HEK293 (cell line): ENCODE measurements around the gene CISD2.

Source experiments
- EGR2 ChIP-seq: fragments of 450-650 bp; formaldehyde crosslinking; IDR thresholded peaks from 2 replicates; pipeline ENCODE4 v1.5.1; 2016; ENCODE audit warnings: low read depth, missing biosample characterization, missing genetic modification characterization
- FEZF1 ChIP-seq: fragments of 450-650 bp; formaldehyde crosslinking; IDR thresholded peaks from 2 replicates; pipeline ENCODE4 v1.5.1; 2016; ENCODE audit warnings: missing biosample characterization, missing genetic modification characterization
- GLI2 ChIP-seq: fragments of 450-650 bp; formaldehyde crosslinking; IDR thresholded peaks from 2 replicates; pipeline ENCODE4; 2017; ENCODE audit warnings: missing biosample characterization, missing genetic modification characterization, low read depth, borderline replicate concordance
- HOXA7 ChIP-seq: sonication (generic); formaldehyde crosslinking; IDR thresholded peaks from 2 replicates; pipeline ENCODE4 v1.8.1; 2022; ENCODE audit warnings: missing genetic modification reagents, borderline replicate concordance
- IKZF3 ChIP-seq: fragments of 450-650 bp; IDR thresholded peaks from 2 replicates; pipeline ENCODE4 v1.5.0; 2018; ENCODE audit warnings: missing biosample characterization, mild to moderate bottlenecking, missing genetic modification characterization, moderate library complexity
- KLF10 ChIP-seq: fragments of 450-650 bp; IDR thresholded peaks from 2 replicates; pipeline ENCODE4 v1.5.1; 2018; ENCODE audit warnings: missing biosample characterization, mild to moderate bottlenecking, missing genetic modification characterization
- KLF8 ChIP-seq: fragments of 450-650 bp; formaldehyde crosslinking; IDR thresholded peaks from 2 replicates; pipeline ENCODE4 v1.5.1; 2016; ENCODE audit warnings: missing biosample characterization, missing genetic modification characterization
- ZBTB1 ChIP-seq: fragments of 450-650 bp; formaldehyde crosslinking; IDR thresholded peaks from 2 replicates; pipeline ENCODE4 v1.5.1; 2016; ENCODE audit warnings: missing biosample characterization, missing genetic modification characterization
- ZBTB20 ChIP-seq: fragments of 450-650 bp; formaldehyde crosslinking; IDR thresholded peaks from 2 replicates; pipeline ENCODE4 v1.5.1; 2016; ENCODE audit warnings: missing biosample characterization, missing genetic modification characterization
- ZBTB8A ChIP-seq: fragments of 450-650 bp; formaldehyde crosslinking; IDR thresholded peaks from 2 replicates; pipeline ENCODE4 v1.5.1; 2016; ENCODE audit warnings: missing biosample characterization, missing genetic modification characterization
- ZFP37 ChIP-seq: fragments of 450-650 bp; formaldehyde crosslinking; IDR thresholded peaks from 2 replicates; pipeline ENCODE4 v1.5.1; 2016; ENCODE audit warnings: missing biosample characterization, missing genetic modification characterization
- ZNF184 ChIP-seq: fragments of 450-650 bp; IDR thresholded peaks from 2 replicates; pipeline ENCODE4 v1.5.1; 2018; ENCODE audit warnings: missing biosample characterization, mild to moderate bottlenecking, missing genetic modification characterization
- ZNF2 ChIP-seq: fragments of 450-650 bp; formaldehyde crosslinking; IDR thresholded peaks from 2 replicates; pipeline ENCODE4 v1.5.1; 2016; ENCODE audit warnings: missing biosample characterization, missing genetic modification characterization
- ZNF202 ChIP-seq: fragments of 450-650 bp; formaldehyde crosslinking; IDR thresholded peaks from 2 replicates; pipeline ENCODE4 v1.5.1; 2016; ENCODE audit warnings: missing biosample characterization, missing genetic modification characterization, borderline replicate concordance
- ZNF221 ChIP-seq: fragments of 450-650 bp; formaldehyde crosslinking; IDR thresholded peaks from 2 replicates; pipeline ENCODE4 v1.5.1; 2017; ENCODE audit warnings: missing biosample characterization, missing genetic modification characterization, borderline replicate concordance
- ZNF23 ChIP-seq: fragments of 450-650 bp; formaldehyde crosslinking; IDR thresholded peaks from 2 replicates; pipeline ENCODE4 v1.5.1; 2016; ENCODE audit warnings: missing biosample characterization, missing genetic modification characterization, borderline replicate concordance
- ZNF248 ChIP-seq: fragments of 450-650 bp; formaldehyde crosslinking; IDR thresholded peaks from 2 replicates; pipeline ENCODE4 v1.5.1; 2017; ENCODE audit warnings: missing biosample characterization, missing genetic modification characterization
- ZNF266 ChIP-seq: fragments of 450-650 bp; formaldehyde crosslinking; IDR thresholded peaks from 2 replicates; pipeline ENCODE4 v1.5.1; 2016; ENCODE audit warnings: missing biosample characterization, missing genetic modification characterization, low read depth
- ZNF354C ChIP-seq: fragments of 450-650 bp; formaldehyde crosslinking; IDR thresholded peaks from 2 replicates; pipeline ENCODE4 v1.5.1; 2016; ENCODE audit warnings: missing biosample characterization, missing genetic modification characterization, low read depth, borderline replicate concordance
- ZNF426 ChIP-seq: fragments of 450-650 bp; formaldehyde crosslinking; IDR thresholded peaks from 2 replicates; pipeline ENCODE4 v1.5.1; 2017; ENCODE audit warnings: missing biosample characterization, missing genetic modification characterization, mild to moderate bottlenecking, inconsistent platforms, moderate library complexity
- ZNF768 ChIP-seq: fragments of 450-650 bp; formaldehyde crosslinking; IDR thresholded peaks from 2 replicates; pipeline ENCODE4 v1.5.1; 2018; ENCODE audit warnings: missing biosample characterization, mild to moderate bottlenecking, missing genetic modification characterization
- TF ChIP-seq, protein P1 (sequence below): IDR thresholded peaks from 2 replicates; pipeline ENCODE4 v1.6.1; 2011; ENCODE audit warnings: mild to moderate bottlenecking, low read depth, low read length, borderline replicate concordance
- TF ChIP-seq, protein P2 (sequence below): fragments of 450-650 bp; formaldehyde crosslinking; IDR thresholded peaks from 2 replicates; pipeline ENCODE4 v1.5.1; 2016; ENCODE audit warnings: missing biosample characterization, missing genetic modification characterization
- TF ChIP-seq, protein P3 (sequence below): fragments of 450-650 bp; IDR thresholded peaks from 2 replicates; pipeline ENCODE4 v1.5.1; 2018; ENCODE audit warnings: missing biosample characterization, missing genetic modification characterization
- TF ChIP-seq, protein P4 (sequence below): fragments of 450-650 bp; formaldehyde crosslinking; IDR thresholded peaks from 2 replicates; pipeline ENCODE4 v1.5.1; 2016; ENCODE audit warnings: missing biosample characterization, missing genetic modification characterization
- TF ChIP-seq, protein P5 (sequence below): fragments of 450-650 bp; formaldehyde crosslinking; IDR thresholded peaks from 2 replicates; pipeline ENCODE4 v1.5.1; 2017; ENCODE audit warnings: missing biosample characterization, missing genetic modification characterization
- TF ChIP-seq, protein P6 (sequence below): fragments of 450-650 bp; formaldehyde crosslinking; IDR thresholded peaks from 2 replicates; pipeline ENCODE4 v1.5.1; 2016; ENCODE audit warnings: missing biosample characterization, missing genetic modification characterization

The CISD2 gene

DNA sequence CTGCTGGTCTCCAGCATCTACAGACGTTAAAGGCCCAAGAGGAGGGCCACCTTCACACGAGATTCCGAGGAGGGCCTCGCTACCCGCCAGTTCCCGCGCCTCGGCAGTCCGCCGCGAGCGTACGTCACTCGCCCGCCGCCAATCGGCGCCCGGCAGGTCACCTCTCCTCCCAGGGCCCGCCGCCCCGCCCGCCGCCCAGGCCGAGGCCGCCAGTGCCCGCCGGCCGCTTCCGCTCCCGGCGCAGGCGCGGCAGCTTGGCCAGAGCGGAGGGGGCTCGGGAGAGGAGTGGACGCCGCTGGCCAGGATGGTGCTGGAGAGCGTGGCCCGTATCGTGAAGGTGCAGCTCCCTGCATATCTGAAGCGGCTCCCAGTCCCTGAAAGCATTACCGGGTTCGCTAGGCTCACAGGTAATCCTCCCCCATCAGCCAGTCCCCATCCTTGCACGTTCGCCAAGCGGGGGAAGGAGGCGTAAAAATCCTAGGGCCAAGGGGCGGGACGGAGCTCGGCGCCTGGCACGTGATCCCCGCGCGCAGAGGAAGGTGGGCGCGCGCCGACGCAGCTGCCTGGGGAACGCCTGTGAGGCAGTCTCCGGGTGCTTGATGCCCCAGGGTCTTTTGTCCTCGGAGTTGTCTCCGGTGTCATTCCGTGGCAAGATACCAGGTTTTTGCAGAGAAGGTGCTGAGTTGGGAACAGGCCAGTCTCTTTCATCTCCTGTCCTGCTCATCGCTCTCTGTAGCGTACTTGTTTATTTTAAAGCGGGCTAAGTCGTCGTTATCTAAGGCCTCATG is at the start of gene CISD2 (continued):
- TF ChIP-seq, protein P1, sequence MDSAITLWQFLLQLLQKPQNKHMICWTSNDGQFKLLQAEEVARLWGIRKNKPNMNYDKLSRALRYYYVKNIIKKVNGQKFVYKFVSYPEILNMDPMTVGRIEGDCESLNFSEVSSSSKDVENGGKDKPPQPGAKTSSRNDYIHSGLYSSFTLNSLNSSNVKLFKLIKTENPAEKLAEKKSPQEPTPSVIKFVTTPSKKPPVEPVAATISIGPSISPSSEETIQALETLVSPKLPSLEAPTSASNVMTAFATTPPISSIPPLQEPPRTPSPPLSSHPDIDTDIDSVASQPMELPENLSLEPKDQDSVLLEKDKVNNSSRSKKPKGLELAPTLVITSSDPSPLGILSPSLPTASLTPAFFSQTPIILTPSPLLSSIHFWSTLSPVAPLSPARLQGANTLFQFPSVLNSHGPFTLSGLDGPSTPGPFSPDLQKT = no peak
- TF ChIP-seq, protein P2, sequence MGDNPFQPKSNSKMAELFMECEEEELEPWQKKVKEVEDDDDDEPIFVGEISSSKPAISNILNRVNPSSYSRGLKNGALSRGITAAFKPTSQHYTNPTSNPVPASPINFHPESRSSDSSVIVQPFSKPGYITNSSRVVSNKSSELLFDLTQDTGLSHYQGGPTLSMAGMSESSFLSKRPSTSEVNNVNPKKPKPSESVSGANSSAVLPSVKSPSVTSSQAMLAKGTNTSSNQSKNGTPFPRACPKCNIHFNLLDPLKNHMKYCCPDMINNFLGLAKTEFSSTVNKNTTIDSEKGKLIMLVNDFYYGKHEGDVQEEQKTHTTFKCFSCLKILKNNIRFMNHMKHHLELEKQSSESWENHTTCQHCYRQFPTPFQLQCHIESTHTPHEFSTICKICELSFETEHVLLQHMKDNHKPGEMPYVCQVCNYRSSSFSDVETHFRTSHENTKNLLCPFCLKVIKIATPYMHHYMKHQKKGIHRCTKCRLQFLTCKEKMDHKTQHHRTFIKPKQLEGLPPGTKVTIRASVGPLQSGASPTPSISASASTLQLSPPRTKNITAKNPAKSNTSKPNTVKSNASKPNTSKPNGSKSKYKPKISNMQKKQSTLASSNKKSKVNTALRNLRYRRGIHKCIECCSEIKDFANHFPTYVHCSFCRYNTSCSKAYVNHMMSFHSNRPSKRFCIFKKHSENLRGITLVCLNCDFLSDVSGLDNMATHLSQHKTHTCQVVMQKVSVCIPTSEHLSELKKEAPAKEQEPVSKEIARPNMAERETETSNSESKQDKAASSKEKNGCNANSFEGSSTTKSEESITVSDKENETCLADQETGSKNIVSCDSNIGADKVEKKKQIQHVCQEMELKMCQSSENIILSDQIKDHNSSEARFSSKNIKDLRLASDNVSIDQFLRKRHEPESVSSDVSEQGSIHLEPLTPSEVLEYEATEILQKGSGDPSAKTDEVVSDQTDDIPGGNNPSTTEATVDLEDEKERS (tag by site-specific recombination) = no peak
- TF ChIP-seq KLF10 (tag by site-specific recombination) (0 out of 2 replicates have a peak, but pooled peaks have one; percentile 26), ZNF202 (tag by site-specific recombination) (no peak), IKZF3 (tag by site-specific recombination) (peak; percentile 36; the same call in 1 of the 2 replicates), FEZF1 (tag by site-specific recombination) (no peak), KLF8 (tag by site-specific recombination) (peak; percentile 58), ZNF354C (tag by site-specific recombination) (no peak), EGR2 (tag by site-specific recombination) (peak; percentile 83), ZNF266 (no peak), ZFP37 (tag by site-specific recombination) (no peak), ZNF221 (tag by site-specific recombination) (no peak), ZNF768 (tag by site-specific recombination) (no peak), ZBTB1 (no peak), ZNF426 (tag by site-specific recombination) (no peak), HOXA7 (no peak), ZBTB8A (tag by site-specific recombination) (peak; percentile 94), ZNF248 (no peak), ZBTB20 (tag by site-specific recombination) (peak; percentile 53; the same call in 1 of the 2 replicates), GLI2 (tag by site-specific recombination) (no peak), ZNF184 (tag by site-specific recombination) (no peak), ZNF2 (tag by site-specific recombination) (0 out of 2 replicates have a peak, but pooled peaks have one; percentile 57), ZNF23 (tag by site-specific recombination) (no peak)
- TF ChIP-seq, protein P3, sequence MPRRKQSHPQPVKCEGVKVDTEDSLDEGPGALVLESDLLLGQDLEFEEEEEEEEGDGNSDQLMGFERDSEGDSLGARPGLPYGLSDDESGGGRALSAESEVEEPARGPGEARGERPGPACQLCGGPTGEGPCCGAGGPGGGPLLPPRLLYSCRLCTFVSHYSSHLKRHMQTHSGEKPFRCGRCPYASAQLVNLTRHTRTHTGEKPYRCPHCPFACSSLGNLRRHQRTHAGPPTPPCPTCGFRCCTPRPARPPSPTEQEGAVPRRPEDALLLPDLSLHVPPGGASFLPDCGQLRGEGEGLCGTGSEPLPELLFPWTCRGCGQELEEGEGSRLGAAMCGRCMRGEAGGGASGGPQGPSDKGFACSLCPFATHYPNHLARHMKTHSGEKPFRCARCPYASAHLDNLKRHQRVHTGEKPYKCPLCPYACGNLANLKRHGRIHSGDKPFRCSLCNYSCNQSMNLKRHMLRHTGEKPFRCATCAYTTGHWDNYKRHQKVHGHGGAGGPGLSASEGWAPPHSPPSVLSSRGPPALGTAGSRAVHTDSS (tag by site-specific recombination) = no peak
- TF ChIP-seq, protein P4, sequence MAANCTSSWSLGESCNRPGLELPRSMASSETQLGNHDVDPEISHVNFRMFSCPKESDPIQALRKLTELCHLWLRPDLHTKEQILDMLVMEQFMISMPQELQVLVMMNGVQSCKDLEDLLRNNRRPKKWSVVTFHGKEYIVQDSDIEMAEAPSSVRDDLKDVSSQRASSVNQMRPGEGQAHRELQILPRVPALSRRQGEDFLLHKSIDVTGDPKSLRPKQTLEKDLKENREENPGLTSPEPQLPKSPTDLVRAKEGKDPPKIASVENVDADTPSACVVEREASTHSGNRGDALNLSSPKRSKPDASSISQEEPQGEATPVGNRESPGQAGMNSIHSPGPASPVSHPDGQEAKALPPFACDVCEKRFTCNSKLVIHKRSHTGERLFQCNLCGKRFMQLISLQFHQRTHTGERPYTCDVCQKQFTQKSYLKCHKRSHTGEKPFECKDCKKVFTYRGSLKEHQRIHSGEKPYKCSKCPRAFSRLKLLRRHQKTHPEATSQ (tag by site-specific recombination) = no peak
- TF ChIP-seq, protein P5, sequence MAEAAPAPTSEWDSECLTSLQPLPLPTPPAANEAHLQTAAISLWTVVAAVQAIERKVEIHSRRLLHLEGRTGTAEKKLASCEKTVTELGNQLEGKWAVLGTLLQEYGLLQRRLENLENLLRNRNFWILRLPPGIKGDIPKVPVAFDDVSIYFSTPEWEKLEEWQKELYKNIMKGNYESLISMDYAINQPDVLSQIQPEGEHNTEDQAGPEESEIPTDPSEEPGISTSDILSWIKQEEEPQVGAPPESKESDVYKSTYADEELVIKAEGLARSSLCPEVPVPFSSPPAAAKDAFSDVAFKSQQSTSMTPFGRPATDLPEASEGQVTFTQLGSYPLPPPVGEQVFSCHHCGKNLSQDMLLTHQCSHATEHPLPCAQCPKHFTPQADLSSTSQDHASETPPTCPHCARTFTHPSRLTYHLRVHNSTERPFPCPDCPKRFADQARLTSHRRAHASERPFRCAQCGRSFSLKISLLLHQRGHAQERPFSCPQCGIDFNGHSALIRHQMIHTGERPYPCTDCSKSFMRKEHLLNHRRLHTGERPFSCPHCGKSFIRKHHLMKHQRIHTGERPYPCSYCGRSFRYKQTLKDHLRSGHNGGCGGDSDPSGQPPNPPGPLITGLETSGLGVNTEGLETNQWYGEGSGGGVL (tag by site-specific recombination) = no peak
- TF ChIP-seq, protein P6, sequence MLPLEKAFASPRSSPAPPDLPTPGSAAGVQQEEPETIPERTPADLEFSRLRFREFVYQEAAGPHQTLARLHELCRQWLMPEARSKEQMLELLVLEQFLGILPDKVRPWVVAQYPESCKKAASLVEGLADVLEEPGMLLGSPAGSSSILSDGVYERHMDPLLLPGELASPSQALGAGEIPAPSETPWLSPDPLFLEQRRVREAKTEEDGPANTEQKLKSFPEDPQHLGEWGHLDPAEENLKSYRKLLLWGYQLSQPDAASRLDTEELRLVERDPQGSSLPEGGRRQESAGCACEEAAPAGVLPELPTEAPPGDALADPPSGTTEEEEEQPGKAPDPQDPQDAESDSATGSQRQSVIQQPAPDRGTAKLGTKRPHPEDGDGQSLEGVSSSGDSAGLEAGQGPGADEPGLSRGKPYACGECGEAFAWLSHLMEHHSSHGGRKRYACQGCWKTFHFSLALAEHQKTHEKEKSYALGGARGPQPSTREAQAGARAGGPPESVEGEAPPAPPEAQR = no peak
